ENCODE results near the gene RAB36. TPM values are rescaled to one million over a fixed set of nuclear protein-coding genes. Genes with fewer than 3 reads are reported as not detected.
A peak's percentile ranks its signal among the peaks of the same experiment; 100 is the strongest.

The RAB36 gene
- total and polyA plus RNA-seq, 9 donors, result 3.9 to 18.7 (median 6.3) TPM

DNA sequence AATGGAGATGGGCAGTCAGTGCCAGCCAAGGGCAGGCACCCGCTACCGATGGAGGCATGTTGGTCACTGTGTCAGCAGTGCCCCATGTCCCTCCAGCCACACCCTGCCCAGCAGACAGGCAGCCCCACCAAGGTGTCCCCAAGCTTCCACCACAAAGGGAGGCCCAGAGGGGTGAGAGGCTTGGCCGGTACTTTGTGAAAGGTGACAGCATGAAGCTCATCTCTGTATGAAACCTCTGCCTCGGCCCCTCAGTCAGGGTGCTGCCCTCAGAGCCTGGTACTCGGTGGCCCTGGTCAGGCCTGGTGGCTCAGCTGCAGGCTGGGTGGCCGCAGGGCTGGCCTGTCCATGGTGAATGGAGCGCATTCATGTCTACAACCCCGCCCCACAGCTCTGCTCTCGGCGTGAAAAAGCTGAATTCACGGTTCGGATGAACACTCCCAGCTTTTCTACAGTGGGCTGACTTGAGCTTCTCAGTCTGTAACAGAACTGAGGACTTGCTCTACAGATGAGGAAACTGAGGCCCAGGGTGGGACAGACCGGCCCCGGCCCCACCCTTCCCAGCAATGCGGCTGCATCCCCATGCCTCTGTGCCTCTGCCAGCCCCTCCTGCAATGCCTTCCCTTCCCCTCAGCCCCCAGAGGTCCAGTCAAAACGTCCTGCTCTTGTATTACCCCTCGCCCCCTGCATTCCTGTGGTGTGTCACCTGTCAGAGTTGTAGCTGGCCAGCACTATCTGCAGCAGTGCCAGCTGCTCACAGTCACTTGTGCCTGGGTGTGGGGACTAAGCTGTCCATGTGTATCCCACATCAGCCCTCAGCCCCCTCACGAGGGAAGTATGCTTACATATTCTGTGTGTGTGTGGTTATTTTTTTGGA is 31.2 kb upstream of the RAB36 start:
- H3K4me3 ChIP-seq, result no peak overlapping the region
- no peaks in the 10 kb centered on the region for H3K36me3 ChIP-seq
- WGBS, 3 donors, result 86 to 92% (median 88%) methylated on average over 18 of the region's 18 CpGs
- H3K9me3 ChIP-seq, result no peaks in the 10 kb centered on the region
- peak overlapping the region in 1 of 2 donors; percentile 57 for H3K27ac ChIP-seq
- peaks cover 11% of the 10 kb centered on the region for H3K4me1 ChIP-seq (ENCODE audit: insufficient read depth)
- no peaks in the 10 kb centered on the region for H3K27me3 ChIP-seq
- no peak for DNase-seq
- TF ChIP-seq EP300 (IDR thresholded peaks at IDR 0.05) (no peak), POLR2A (IDR thresholded peaks at IDR 0.05) (no peak)
- TF ChIP-seq, protein P1, sequence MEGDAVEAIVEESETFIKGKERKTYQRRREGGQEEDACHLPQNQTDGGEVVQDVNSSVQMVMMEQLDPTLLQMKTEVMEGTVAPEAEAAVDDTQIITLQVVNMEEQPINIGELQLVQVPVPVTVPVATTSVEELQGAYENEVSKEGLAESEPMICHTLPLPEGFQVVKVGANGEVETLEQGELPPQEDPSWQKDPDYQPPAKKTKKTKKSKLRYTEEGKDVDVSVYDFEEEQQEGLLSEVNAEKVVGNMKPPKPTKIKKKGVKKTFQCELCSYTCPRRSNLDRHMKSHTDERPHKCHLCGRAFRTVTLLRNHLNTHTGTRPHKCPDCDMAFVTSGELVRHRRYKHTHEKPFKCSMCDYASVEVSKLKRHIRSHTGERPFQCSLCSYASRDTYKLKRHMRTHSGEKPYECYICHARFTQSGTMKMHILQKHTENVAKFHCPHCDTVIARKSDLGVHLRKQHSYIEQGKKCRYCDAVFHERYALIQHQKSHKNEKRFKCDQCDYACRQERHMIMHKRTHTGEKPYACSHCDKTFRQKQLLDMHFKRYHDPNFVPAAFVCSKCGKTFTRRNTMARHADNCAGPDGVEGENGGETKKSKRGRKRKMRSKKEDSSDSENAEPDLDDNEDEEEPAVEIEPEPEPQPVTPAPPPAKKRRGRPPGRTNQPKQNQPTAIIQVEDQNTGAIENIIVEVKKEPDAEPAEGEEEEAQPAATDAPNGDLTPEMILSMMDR (IDR thresholded peaks at IDR 0.05), result no peak
- intact Hi-C loops (cut with DNase I), result no loop called here

DNA sequence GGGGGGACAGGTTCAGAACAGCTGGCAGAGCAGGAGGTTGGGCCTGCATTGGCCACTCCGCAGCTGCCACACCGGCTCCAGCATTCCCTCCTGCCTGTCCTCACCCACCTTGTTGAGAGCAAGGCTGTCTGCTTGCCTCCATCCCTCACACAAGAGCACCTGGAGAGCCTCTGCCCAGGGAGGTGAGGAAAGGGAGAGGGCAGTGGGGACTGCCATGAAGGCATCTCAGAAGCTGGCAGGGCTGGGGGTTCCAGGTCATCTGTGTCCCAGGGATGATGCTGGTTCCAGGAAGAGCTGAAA is 30.6 kb upstream of the RAB36 start:
- H3K4me1 ChIP-seq (ENCODE audit: insufficient read depth), result peaks cover 11% of the 10 kb centered on the region
- H3K27ac ChIP-seq, result no peak overlapping the region
- no peak for DNase-seq
- H3K36me3 ChIP-seq, result no peaks in the 10 kb centered on the region
- no peaks in the 10 kb centered on the region for H3K27me3 ChIP-seq
- no peak overlapping the region for H3K4me3 ChIP-seq
- TF ChIP-seq, protein P1 (IDR thresholded peaks at IDR 0.05), result no peak
- TF ChIP-seq POLR2A (IDR thresholded peaks at IDR 0.05) (no peak), EP300 (IDR thresholded peaks at IDR 0.05) (no peak)
- intact Hi-C loops (cut with DNase I), result no loop called here
- WGBS, 3 donors, result 74 to 91% (median 89%) methylated on average over 2 of the region's 2 CpGs
- H3K9me3 ChIP-seq, result no peaks in the 10 kb centered on the region

GRCh38 chr22:23115369-23115768 is 29.9 kb upstream of the RAB36 start:
- no peaks in the 10 kb centered on the region for H3K9me3 ChIP-seq

GRCh38 chr22:23115825-23116494 is 29.3 kb upstream of the RAB36 start:
- 91 to 93% (median 91%) methylated on average over 18 of the region's 18 CpGs for WGBS, 3 donors
- Histone ChIP-seq H3K36me3 (no peaks in the 10 kb centered on the region), H3K9me3 (no peaks in the 10 kb centered on the region), H3K27me3 (no peaks in the 10 kb centered on the region), H3K4me1 (ENCODE audit: insufficient read depth) (peaks cover 11% of the 10 kb centered on the region), H3K27ac (no peak overlapping the region), H3K4me3 (no peak overlapping the region)
- intact Hi-C loops (cut with DNase I), result no loop called here
- no peak for DNase-seq
- TF ChIP-seq, protein P1 (IDR thresholded peaks at IDR 0.05), result no peak
- TF ChIP-seq EP300 (IDR thresholded peaks at IDR 0.05) (no peak), POLR2A (IDR thresholded peaks at IDR 0.05) (no peak)

More at GRCh38 chr22:23115369-23115768, 29.9 kb upstream of the RAB36 start:
- no peak for DNase-seq
- intact Hi-C loops (cut with DNase I), result no loop called here
- Histone ChIP-seq H3K36me3 (no peaks in the 10 kb centered on the region), H3K27me3 (no peaks in the 10 kb centered on the region), H3K4me3 (no peak overlapping the region), H3K27ac (no peak overlapping the region), H3K4me1 (ENCODE audit: insufficient read depth) (peaks cover 11% of the 10 kb centered on the region)
- TF ChIP-seq, protein P1 (IDR thresholded peaks at IDR 0.05), result no peak
- no peak for TF ChIP-seq EP300 (IDR thresholded peaks at IDR 0.05)
- TF ChIP-seq POLR2A (IDR thresholded peaks at IDR 0.05), result no peak
- 95% methylated on average over 7 of the region's 7 CpGs for WGBS, 3 donors

All from ovary (tissue), 9 donors.